HG03432 (cell line): ENCODE data around the gene HSPA4.

ENCODE experiments used
- ATAC-seq: cut with Tn5 transposase; IDR thresholded peaks from one replicate; pipeline ENCODE4 v1.9.1; 2021; ENCODE audit warnings: mild to moderate bottlenecking, moderate library complexity; ENCODE audit not compliant: unreplicated experiment

The HSPA4 gene

DNA sequence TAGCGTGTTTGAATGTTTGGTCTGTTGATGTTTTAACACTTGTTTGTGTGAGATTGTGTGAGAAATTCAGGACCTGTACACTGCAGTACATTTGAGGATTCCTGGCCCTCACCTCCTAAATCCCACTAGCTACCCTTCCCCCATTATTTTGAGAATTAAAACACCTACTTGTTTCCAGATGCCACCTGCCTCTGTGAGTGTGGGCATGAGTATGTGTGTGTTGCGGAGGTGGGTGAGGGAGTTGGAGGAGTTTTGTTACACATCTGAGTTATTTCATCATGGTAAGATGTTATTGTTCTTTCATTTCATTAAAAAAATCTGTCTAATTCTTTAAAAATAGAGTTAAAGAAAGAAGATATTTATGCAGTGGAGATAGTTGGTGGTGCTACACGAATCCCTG is 36.3 kb downstream of the HSPA4 start:
- no peak for ATAC-seq

DNA sequence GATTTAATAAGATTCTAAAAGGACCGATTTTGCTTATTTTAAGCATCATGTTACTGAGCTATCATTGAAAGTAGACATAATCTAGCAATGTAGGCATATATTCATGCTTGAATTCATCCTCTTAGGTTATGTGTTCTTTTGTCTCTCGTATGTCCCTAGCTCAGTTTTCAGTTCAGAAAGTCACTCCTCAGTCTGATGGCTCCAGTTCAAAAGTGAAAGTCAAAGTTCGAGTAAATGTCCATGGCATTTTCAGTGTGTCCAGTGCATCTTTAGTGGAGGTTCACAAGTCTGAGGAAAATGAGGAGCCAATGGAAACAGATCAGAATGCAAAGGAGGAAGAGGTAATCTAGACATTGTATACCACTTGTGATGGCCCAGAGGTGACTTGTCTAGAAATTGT is 39.2 kb downstream of the HSPA4 start:
- no peak for ATAC-seq

DNA sequence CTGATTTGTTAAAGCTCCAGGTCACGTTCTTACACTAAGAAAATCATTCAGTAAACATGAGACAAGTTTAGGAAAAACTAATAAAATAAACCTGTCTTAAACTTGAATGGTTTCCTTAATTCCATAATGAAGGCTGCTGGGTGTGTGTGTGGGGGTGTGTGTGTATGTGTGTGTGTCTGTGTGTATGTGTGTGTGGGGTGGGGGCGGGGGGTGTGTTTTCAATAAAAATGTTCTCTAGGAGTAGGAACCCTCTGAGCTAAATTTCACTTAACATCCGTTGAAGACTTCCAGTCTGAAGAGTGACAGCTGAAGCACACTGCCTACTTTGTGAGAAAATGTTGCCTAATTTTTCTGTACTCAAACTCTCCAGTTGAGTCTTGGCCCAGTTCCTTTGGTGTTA is 54.5 kb downstream of the HSPA4 start:
- no peak for ATAC-seq

DNA sequence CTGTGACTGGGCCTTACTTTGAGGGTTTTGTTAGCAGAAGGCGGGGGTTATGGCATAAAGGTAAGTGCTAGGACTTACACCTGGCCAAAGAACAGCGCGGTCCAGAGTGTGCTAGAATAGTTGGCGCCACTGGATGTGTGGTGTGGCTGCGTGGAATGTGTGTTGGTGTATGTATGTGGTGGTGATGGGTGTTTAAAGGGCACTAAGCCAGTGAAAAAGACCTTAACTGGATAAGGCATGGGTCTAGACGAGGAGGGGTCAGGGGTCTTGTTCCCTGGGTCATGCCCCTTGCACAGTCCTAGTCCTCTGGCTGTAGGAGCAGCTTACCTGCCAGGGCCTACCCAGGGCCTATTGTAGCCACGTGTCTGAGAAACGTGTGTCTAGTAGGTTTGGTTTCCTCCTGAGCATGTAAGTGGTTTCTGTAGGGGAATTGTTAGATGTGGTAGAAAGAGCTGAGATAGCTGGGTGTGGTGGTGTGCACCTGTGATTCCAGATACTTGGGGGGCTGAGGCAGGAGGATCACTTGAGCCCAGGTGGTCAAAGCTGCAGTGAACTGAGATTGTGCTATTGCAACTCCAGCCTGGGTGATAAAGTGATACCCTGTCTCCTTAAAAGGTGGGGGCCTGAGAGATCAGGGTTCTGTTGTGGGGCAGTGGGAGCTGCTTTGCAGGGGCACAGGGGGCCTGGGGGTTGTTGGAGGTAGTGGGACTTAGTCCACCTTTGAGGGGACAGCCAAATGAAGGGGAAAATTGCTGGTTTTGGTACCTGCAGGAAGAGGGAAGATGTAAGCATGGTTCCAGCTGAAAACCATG is 55.2 kb downstream of the HSPA4 start:
- no peak for ATAC-seq

DNA sequence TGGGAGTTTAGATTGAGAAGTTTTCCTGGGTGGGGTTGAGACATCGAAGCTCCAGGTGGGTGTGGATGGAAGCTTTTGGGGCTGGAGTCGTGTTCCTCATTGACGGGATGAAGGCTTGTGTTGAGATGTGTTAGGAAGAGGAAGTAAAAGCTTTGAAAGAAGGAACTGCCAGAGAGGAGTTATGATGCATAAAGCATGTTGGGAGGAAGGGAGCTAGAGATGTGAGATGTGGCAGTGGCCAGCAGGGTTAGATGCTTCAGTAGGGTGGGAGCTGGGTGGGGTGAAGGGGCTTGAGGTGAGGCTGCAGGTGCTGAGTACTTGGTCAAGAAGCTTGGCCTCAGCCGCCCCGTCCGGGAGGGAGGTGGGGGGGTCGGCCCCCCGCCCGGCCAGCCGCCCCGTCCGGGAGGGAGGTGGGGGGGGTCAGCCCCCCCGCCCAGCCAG is 56.7 kb downstream of the HSPA4 start:
- ATAC-seq, result no peak

DNA sequence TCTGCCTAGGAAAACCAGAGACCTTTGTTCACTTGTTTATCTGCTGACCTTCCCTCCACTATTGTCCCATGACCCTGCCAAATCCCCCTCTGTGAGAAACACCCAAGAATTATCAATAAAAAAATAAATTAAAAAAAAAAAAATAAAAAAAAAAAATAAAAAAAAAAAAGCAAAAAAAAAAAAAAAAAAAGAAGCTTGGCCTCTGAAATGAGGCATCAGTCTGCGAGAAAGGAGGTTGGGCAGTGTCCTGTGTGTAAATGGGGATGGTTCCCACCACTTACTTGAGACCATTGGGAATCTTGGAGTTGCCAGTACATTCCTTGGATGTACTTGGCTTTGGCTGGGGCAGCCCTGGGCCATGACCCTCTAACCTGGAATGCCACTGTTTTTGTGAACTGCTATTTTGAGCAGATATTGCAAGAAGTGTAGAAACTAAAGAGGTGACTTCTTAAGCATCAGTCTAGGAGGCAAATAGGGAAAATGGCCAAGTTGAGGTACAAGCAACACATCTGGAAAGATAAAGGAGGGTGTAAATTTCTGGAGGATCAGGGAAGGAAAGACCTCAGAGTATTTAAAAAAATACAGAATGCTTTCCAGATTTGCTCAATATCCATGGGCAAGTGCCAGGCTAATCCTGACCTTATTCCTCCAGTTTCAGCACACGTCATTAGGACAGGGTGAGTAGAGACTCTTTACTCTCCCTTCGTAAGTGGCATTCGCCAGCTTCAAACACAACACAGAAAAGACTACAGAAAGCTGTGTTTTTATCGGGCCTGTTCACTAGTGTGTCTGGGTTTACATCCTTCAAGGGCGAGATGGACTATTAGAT is 58.1 kb downstream of the HSPA4 start:
- ATAC-seq, result no peak

DNA sequence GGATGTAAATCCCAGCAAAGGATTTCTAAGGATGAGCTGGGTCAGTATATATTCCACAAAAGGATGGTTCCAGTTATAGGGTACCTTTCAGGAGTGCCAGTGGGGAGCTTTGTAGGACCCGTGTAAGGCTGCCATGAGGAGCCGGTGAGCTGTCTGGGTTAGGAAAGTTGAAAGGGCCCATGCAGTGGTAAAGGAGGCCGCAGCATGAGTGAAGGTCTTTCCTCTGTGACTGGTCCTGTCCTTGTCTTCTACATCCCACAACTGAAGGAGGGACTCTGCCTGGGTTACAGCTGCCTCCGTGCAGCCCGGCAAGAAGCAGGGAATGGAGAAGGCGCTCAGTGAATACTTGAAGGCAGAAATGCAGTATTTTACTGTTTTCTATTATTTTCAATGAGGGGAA is 58.9 kb downstream of the HSPA4 start:
- ATAC-seq, result no peak

DNA sequence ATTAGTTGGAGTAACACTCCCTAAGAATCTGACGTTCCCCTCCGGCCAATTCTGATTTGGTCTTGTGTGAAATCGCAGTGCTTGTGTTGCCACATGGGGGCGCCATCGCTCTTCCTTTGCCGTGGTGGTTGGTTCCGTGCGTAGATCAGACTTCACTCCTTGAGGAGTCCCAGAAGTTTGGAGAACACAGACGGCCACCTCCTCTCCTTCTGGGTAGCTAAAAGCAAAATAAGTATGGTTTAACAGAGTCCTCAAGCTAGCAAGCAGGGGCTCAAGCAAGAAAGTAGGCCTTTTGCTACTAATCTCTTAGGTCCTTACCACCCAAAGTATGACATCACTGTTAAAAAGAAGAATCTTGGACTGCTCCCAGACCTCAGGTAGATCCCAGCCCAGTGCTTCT is 59.5 kb downstream of the HSPA4 start:
- ATAC-seq, result peak; percentile 52

DNA sequence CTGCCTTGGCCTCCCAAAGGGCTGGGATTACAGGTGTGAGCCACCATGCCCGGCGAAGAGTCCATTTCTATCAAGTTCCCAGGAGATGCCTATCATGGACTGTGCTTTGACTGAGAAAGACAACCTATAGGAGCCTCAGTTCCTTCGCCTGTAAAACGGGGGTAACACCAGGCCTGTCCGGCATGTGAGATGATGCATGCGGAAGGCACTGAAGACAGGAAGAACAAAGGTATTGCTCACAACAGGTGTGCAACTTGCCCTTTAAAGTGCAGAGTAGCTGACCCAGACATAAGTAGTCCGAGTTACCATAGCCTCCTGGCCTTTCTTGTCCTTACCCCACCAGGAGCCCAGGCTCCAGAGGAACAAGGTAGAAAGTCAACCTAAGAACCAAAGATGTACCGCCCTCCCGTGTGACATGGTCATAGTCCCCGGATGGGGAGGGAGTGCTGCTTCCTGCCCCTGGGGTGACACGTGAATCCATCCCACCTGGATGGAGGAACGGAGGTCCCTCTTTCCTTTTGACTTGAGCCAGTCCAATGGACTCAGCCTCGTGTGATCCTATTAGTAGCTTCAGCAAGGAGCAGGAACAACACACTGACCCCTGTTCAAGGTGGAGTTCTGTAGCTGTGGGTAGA is 60.3 kb downstream of the HSPA4 start:
- no peak for ATAC-seq

DNA sequence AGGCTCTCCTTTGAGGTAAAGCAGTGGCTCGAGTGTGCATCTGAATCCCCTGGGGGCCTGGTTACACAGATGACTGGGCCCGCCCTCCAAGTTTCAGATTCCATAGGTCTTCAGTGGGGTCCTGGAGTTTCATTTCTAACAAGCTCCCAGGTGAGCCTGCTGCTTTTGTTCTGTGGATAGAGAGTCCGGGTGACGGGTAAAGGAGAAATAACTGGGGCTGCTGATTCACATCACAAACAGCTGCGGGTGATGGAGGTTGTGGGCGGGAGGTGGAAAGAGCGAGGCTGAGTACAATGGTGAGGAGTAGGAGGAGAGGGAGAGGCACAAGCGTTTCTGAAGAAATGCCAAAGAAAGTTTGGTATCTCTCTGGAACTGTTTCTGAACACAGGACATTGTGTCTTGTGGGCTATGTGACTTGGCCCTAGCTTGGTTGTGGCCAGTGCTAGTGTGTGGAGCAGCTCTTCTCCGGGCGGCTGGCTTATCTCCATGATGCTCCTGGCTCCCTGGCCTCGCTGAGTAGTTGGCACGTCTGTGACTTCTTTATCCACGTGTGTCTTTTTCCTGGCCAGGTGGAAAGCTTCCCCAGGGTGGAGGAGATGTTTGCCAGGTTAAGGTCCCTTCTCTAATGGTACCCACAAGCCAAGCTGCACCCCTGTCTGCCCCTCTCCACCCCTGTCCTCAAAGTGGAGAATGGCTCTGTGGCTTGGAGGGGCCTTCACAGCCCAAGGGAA is 61.7 kb downstream of the HSPA4 start:
- ATAC-seq, result no peak

DNA sequence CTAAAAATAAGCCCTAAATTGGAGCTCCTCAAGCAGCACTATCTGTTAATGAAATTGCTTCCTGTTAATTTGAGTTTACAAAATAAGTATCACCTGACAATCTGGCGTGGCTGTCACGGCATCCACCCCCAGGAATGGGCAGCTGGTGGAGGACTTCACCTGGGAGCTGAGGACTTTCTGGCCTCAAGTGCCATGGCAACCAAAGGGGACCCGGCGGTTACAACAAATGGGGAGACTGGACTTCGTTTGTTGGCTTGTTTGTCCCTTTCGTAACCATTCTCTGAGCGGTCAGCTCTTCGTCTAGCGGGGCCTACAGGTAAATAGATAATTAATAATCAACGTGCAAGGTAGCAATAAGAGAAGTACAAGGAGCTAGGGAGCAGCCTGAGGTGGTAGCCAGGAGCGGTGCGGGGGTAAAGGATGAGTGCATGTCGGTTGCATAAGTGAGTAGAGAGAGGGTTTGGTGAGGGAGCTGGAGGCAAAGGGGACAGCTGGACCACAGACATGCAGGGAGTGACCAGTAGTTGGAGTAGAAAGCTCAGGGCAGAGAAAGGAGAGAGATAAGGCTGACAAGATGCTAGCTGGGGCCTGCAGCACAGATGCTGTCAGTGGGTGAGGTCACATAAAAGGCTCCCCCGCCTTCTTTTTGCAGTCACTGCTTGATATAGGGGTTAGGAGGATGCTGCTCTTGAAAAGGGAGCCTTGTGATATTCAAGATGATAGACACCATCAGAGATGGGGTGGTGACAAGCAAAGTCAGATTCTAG is 62.5 kb downstream of the HSPA4 start:
- no peak for ATAC-seq

DNA sequence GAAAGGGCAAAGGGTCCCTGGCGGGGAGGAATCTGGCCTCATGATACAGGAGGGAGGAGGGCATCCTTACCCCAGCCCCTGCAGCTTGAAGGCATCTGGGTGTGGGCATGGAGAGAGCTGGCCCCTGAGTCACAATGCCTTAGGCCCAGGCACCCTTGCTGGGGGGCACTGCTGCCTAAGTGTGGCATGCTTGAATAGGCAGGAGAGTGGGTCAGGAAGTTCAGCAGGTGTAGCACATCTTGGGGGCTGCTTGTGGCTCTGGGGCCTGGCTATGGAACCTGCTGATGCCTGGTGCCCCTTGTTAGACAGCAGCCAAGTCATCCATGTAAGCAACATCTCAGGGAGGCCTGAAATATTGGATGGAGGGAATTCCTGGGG is 63.1 kb downstream of the HSPA4 start:
- no peak for ATAC-seq

DNA sequence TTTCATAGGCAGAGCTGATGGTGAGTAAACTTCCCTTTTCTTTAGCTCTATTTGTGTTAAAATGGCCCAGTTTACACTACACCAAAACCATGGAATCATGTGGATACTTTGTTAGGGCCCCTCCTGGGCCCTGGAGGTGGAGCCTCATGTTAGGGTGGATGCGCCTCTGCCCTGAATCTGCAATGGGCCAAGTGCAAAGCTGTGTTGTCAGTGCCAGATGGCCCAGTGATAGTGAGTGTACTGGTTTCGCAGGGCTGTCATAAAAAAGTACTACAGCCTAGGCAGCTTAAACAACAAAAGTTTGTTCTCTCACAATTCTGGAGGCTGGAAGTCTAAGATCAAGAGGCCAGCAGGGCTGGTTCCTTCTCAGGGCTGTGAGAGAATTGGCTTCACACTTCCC is 64.8 kb downstream of the HSPA4 start:
- ATAC-seq, result no peak

DNA sequence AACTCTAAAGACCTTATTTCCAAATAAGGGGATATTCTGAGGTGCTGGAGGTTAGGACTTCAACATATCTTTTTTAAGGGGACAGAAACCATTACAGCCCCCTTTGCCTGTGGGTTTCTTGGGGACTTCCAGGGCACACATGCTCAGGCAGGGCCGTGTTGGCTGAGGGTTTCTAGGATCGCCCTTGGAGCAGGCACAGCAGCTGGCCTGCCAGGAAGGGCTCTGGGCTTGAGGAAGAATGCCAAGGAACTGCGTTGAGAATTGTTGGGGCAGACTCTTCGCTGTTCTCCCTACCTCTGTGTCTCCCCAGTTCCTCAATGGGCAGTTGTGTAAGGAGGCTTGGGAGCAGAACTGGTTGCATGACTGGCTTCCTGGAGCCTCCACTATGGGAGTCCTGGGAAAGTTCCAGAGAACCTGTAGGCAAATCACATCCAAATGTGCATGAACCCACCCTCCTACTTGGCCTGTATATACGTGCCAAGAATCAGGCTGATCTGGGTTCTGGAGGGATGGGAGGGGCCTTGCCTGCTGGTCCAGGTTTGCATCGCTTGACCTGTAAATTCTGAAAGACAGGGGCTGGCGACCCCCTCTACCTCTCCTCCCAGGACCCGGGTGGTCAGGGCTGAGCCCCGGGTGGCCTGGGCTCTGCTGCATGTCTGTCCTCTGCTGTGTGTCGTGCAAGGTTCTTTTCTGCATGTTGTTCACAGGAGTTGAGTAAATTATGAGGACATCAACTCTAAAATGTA is 65.5 kb downstream of the HSPA4 start:
- ATAC-seq, result no peak

DNA sequence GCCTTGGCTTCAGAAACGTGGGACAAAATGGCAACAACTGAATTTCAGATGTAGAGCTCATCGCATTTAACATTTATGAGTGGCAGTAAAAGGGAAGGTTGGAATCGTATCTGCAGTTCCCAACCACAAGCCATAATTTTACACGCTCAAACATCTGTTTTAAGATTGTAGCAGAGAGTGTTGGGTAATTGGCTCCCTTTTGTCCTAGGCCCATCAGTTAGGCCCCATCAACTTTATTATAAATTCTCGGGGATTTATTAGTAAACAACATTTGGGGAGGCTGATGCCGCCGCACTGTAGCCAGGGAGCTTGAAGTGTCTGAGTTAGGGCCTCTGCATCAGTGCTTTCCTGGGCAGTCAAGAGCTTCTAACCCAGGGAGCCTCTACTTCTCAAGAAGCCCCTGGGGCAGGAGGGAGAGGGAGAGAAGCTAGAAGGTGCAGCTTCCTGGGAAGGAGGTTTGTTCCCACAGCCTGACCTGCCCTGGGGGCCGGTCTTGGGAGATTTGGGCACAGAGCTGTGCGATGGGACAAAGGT is 66.2 kb downstream of the HSPA4 start:
- no peak for ATAC-seq

DNA sequence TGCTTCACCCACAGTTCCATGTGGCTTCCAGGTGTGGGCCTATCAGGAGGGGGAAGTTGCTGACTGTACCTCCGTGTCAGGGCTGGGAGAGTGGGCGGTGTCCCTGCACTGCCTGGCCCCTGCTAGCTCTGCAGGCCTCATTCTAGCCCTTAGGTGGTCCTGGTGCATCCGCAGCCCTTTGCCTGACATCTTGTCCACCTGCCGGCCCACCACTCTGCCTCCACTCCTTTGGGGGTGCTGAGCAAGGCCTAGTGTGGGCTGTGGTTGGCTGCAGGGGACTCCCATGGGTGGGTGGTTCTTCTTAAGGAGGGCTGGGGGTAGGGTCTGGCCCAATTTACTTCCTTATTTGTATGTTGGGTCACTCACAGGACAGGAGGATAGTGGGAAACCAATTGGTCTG is 66.9 kb downstream of the HSPA4 start:
- ATAC-seq, result no peak

DNA sequence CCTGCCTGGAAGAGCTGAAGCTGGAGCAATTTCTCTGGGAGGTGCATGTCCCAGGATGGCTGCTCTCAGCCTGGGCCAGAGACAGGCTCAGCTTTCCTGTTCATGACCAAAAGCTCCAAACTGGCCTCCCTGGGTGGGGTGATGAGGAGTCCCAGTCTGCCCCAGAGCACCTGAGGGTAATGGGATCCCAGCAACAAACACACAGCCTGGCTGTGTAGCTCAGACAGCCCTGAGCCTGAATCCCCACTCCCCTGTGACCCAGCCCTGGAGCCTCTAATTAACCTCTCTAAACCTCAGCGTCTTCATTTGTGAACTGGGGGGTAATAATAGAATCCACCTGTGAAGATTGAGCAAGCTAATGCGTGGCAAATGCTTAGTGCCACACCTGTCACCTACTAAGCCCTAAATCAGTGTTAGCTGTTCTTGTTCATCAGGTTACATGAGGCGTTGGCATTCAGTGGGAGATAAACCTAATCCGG is 67.5 kb downstream of the HSPA4 start:
- no peak for ATAC-seq

DNA sequence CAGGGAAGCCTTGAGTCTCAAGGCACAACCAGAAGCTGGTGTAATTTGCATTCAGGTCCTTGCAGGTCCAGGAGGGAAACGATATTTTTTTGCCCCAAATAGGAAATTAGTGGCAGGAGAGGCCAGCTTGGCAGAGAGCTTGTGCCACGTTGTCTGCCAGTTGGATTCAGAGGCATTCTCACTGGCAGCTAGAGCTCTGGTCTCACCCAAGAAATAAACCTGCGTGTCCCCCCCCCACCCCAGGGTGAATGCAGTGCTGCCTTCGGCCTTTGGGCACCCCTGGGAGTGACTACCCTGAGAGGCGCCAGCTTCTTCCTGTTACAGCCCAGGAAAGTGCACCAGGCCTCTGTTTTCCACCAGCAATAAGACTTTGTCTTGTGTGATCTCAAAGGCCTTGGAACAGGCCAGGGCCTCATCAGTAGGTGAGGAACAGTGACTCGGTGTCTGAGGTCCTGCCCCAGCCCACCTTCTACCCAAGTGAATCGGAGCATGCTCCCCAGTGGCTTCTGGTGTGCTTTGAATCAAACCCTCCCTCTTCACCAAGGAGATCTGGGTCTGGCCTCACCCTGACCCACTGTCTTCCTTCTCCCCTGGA is 68.4 kb downstream of the HSPA4 start:
- no peak for ATAC-seq

DNA sequence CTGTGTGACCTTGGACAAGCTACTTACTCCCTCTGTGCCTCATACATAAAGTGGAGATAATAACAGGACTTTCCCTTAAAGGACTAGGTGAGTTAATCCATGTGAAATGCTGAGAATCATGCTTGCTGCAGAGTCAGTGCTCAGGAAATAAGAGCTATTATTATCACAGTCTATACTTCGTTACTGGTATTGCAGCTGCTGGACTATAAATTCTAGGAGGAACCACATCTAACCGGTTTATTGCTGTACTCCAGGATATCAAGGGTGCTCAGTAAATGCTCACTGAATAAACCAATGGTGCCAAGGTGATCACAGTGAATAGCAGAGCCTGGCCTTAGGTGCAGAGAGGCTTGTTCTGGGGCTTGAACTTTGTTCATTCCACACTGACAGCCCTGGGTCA is 69.3 kb downstream of the HSPA4 start:
- ATAC-seq, result no peak
